ENCODE results near the gene LAMA3.

DNA sequence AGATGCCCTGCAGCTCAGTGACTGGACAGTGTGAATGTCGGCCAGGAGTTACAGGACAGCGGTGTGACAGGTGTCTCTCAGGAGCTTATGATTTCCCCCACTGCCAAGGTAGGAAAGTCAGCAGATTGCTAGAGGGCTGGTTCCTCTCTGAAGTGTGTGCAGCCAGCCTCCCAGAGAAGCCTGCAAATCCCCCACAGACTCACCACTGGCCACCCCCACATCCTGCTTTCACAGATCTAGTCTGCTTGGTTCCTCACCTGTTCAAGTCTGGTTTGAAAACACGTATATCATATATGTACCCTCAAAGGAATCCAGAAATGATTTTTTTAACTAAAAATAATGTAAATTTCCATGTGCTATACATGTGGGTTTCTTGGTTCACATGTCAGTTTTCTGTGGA, 121.1 kb downstream of the LAMA3 start:
- TF ChIP-seq, protein P1, sequence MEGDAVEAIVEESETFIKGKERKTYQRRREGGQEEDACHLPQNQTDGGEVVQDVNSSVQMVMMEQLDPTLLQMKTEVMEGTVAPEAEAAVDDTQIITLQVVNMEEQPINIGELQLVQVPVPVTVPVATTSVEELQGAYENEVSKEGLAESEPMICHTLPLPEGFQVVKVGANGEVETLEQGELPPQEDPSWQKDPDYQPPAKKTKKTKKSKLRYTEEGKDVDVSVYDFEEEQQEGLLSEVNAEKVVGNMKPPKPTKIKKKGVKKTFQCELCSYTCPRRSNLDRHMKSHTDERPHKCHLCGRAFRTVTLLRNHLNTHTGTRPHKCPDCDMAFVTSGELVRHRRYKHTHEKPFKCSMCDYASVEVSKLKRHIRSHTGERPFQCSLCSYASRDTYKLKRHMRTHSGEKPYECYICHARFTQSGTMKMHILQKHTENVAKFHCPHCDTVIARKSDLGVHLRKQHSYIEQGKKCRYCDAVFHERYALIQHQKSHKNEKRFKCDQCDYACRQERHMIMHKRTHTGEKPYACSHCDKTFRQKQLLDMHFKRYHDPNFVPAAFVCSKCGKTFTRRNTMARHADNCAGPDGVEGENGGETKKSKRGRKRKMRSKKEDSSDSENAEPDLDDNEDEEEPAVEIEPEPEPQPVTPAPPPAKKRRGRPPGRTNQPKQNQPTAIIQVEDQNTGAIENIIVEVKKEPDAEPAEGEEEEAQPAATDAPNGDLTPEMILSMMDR (IDR thresholded peaks at IDR 0.05), result no peak
- TF ChIP-seq POLR2AphosphoS5 (IDR thresholded peaks at IDR 0.05; ENCODE audit: insufficient read depth in 1 of 2, low read depth in 1 of 2), result no peak
